NCI-H1930 (cell line): ENCODE data around the gene CFDP1.

Experiments used
- DNase-seq, 2 experiments: peaks; one replicate each; lab custom pipeline; 2025; lab: John Stamatoyannopoulos, UW

CFDP1 gene

GRCh38 chr16:75264999-75265910 is 168.0 kb downstream of the CFDP1 start:
- DNase-seq: no peak

GRCh38 chr16:75264457-75264998 is 168.8 kb downstream of the CFDP1 start:
- DNase-seq: no peak

- DNase-seq: no peak
Observed at GRCh38 chr16:75263963-75264445, 169.3 kb downstream of the CFDP1 start.

- DNase-seq: no peak
Observed at GRCh38 chr16:75263291-75263962, 169.9 kb downstream of the CFDP1 start.

- DNase-seq: no peak
Observed at GRCh38 chr16:75262800-75263127, 170.5 kb downstream of the CFDP1 start.

GRCh38 chr16:75262104-75262799 is 171.1 kb downstream of the CFDP1 start:
- DNase-seq: no peak

- DNase-seq: no peak
Observed at GRCh38 chr16:75261590-75262078, 171.7 kb downstream of the CFDP1 start.

GRCh38 chr16:75260851-75261589 is 172.3 kb downstream of the CFDP1 start:
- no peak for DNase-seq

GRCh38 chr16:75258807-75259141 is 174.5 kb downstream of the CFDP1 start:
- no peak for DNase-seq

- no peak for DNase-seq
Observed at GRCh38 chr16:75257886-75258806, 175.2 kb downstream of the CFDP1 start.

GRCh38 chr16:75256696-75257343 is 176.5 kb downstream of the CFDP1 start:
- DNase-seq: no peak

GRCh38 chr16:75256059-75256571 is 177.2 kb downstream of the CFDP1 start:
- no peak for DNase-seq

- DNase-seq: no peak
Observed at GRCh38 chr16:75254359-75254837, 178.9 kb downstream of the CFDP1 start.

- no peak for DNase-seq
Observed at GRCh38 chr16:75252946-75253911, 180.1 kb downstream of the CFDP1 start.

GRCh38 chr16:75252049-75252864 is 181.0 kb downstream of the CFDP1 start:
- no peak for DNase-seq

GRCh38 chr16:75251280-75252048 is 181.8 kb downstream of the CFDP1 start, which contains the start of gene BCAR1:
BCAR1 (minus strand) TSS chr16:75251624; CDS start chr16:75251482, 142 bp downstream.
- DNase-seq: peak; percentile 65 to 77
